Keratinocyte (primary cell): ENCODE results near the gene TIPRL.

ENCODE experiments used
- EZH2 ChIP-seq: IDR thresholded peaks from one replicate; pipeline ENCODE4 v1.6.1; 2012; ENCODE audit warnings: inconsistent platforms, mild to moderate bottlenecking, low read length, moderate library complexity
- TF ChIP-seq, protein P1 (sequence below), 3 experiments: IDR thresholded peaks in 1 of 3; conservative IDR thresholded peaks in 1 of 3; optimal IDR thresholded peaks in 1 of 3; 2 replicates in 2 of 3; 3 replicates in 1 of 3; pipeline versions ENCODE3 to v1.5.1; 2011; ENCODE audit warnings: low read length in 3 of 3, mild to moderate bottlenecking in 3 of 3, moderate library complexity in 2 of 3, control low read depth in 1 of 3, inconsistent platforms in 1 of 3; ENCODE audit not compliant: insufficient read depth in 2 of 3; ENCODE audit errors: extremely low read depth in 1 of 3

DNA sequence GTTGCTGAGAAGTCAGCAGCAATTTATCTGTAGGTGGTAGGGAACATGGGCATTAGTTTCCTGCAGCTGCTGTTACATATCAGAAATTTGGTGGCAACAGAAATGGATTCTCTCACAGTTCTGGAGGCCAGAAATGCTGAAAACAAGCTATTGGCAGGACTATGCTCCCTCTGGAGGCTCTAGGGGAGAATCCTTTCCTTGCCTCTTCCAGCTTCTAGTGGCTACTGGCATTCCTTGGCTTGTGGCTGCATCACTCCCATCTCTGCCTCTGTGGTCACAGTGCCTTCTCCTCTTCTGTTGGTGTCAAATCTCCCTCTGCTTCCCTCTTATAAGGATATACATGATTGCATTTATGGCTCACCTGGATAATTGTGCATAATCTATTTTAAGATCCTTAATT, 44.5 kb downstream of the TIPRL start:
- TF ChIP-seq, protein P1, sequence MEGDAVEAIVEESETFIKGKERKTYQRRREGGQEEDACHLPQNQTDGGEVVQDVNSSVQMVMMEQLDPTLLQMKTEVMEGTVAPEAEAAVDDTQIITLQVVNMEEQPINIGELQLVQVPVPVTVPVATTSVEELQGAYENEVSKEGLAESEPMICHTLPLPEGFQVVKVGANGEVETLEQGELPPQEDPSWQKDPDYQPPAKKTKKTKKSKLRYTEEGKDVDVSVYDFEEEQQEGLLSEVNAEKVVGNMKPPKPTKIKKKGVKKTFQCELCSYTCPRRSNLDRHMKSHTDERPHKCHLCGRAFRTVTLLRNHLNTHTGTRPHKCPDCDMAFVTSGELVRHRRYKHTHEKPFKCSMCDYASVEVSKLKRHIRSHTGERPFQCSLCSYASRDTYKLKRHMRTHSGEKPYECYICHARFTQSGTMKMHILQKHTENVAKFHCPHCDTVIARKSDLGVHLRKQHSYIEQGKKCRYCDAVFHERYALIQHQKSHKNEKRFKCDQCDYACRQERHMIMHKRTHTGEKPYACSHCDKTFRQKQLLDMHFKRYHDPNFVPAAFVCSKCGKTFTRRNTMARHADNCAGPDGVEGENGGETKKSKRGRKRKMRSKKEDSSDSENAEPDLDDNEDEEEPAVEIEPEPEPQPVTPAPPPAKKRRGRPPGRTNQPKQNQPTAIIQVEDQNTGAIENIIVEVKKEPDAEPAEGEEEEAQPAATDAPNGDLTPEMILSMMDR (optimal IDR thresholded peaks at IDR 0.05 in 1 of 3, IDR thresholded peaks at IDR 0.05 in 1 of 3, conservative IDR thresholded peaks at IDR 0.05 in 1 of 3; ENCODE audit: extremely low read depth in 1 of 3, insufficient read depth in 2 of 3, low read length in 3 of 3): no peak
- TF ChIP-seq EZH2: no peak
